Gastrocnemius medialis (tissue), 4 donors: ENCODE data around the gene KLHDC7B. TPM values are rescaled to one million over a fixed set of nuclear protein-coding genes. Genes with fewer than 3 reads are reported as not detected.

Experiments
- ATAC-seq, 2 donors: fragments of 150-250 bp; one replicate each; pipeline ENCODE4 v1.9.1; 2016
- DNase-seq, 2 donors: peaks; one replicate each; pipeline ENCODE4 v3.0.0-alpha.2; 2019
- H3K27ac ChIP-seq, 4 donors: fragments of 200-600 bp; sonication (generic); 1 replicate in 1 of 4; 2 replicates in 3 of 4; pipeline ENCODE4 v1.5.1; 2016 to 2018; ENCODE audit warnings: mild to moderate bottlenecking in 2 of 4, moderate library complexity in 1 of 4
- H3K27me3 ChIP-seq, 3 donors: fragments of 200-600 bp; sonication (generic) in 2 of 3; 1 replicate in 1 of 3; 2 replicates in 2 of 3; pipeline versions ENCODE4 v1.5.1 to v1.6.0; 2016 to 2019; ENCODE audit warnings: mild to moderate bottlenecking in 1 of 3, moderate library complexity in 1 of 3
- H3K36me3 ChIP-seq, 2 donors: fragments of 200-600 bp; sonication (generic) in 1 of 2; one replicate each; pipeline ENCODE4 v1.5.1; 2017 to 2018
- H3K4me1 ChIP-seq, 2 donors: fragments of 200-600 bp; sonication (generic) in 1 of 2; one replicate each; pipeline ENCODE4 v1.5.1; 2016 to 2017; ENCODE audit warnings: mild to moderate bottlenecking in 2 of 2
- H3K4me3 ChIP-seq, 4 donors: fragments of 200-600 bp; sonication (generic) in 3 of 4; 1 replicate in 1 of 4; 2 replicates in 3 of 4; pipeline ENCODE4 v1.5.1; 2016 to 2019; ENCODE audit warnings: mild to moderate bottlenecking in 2 of 4
- H3K9me3 ChIP-seq, 3 donors: fragments of 200-600 bp; sonication (generic) in 2 of 3; 1 replicate in 1 of 3; 2 replicates in 2 of 3; pipeline ENCODE4 v1.5.1; 2016 to 2019
- POLR2A ChIP-seq, 2 donors: fragments of 450-650 bp; IDR thresholded peaks; one replicate each; pipeline ENCODE4 v1.6.1; 2017; ENCODE audit warnings: antibody characterized with exemption in 2 of 2, mild to moderate bottlenecking in 2 of 2, moderate library complexity in 2 of 2
- in situ Hi-C, 4 donors: fragments of 200-750 bp; cut with MboI; loops; one replicate each; pipeline versions ENCODE4 v1.15.0 to v1.8.0; 2017; ENCODE audit warnings: low sequenced_read_pairs in 4 of 4
- intact Hi-C: fragments of 100-400 bp; cut with DNase I; formaldehyde crosslinking; loops from one replicate; pipeline ENCODE4 v1.15.1; 2023; ENCODE audit warnings: low total_unique reads
- total RNA-seq, 4 donors: library from RNA; depleted of rRNA; stranded (reverse); fragments of >200 nt; gene quantifications; one replicate each; pipeline versions ENCODE4 v1.1.0 to v1.2.3, GENCODE V29; 2016
- TF ChIP-seq, protein P1 (sequence below), 5 experiments: fragments of 450-650 bp in 3 of 5; fragments of 200-600 bp in 2 of 5; sonication (generic) in 2 of 5; IDR thresholded peaks in 4 of 5; conservative IDR thresholded peaks in 1 of 5; 1 replicate in 4 of 5; 2 replicates in 1 of 5; pipeline ENCODE4 v1.5.1; 2016 to 2019; ENCODE audit warnings: antibody characterized with exemption in 5 of 5, mild to moderate bottlenecking in 3 of 5, moderate library complexity in 3 of 5

Gene KLHDC7B
- total RNA-seq, 4 donors from 2014 or later, result not detected

DNA sequence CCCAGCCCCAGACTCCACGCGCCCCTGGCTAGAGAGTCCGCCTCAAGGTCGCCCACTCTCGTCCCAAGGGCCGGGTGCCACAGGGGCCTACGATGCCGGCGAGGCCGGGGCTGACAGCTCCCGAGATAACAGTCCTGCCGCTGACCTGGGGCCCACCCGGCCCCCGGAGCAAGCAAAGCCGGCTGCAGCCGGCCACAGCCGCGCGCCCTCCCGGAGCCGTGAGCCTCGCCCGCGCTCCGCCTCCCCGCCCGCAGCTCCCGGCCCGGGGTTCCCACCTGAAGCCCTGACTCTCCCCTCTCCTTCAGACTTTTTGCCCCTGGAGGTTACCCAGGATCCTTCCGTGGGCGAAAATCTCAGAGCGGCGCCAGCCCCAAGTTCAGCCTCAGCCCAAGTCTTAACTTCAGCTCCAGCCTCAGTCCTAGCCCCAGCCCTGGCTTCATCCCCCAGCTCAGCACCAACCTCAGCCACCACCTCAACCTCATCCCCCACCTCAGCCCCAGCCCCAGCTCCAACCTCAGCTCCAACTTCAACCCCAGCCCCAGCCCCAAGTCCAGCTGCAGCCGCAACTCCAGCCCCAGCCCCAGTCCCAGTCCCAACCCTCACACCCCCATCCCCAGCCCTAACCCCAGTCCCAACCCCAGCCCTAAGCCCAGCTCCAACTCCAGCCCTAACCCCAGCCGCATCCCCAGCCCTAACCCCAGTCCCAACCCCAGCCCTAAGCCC, 1.7 kb downstream of the KLHDC7B start:
- in situ Hi-C loops (no loop called here), intact Hi-C loops (no loop called here)
- Histone ChIP-seq H3K4me1 (peaks cover 9 to 13% of the 10 kb centered on the region in 2 donors), H3K9me3 (no peaks in the 10 kb centered on the region), H3K27me3 (peaks cover 33 to 54% (median 53%) of the 10 kb centered on the region in 3 donors), H3K36me3 (no peaks in the 10 kb centered on the region), H3K27ac (no peak overlapping the region), H3K4me3 (no peak overlapping the region)
- DNase-seq (no peak), ATAC-seq (no peak)
- TF ChIP-seq, protein P1, sequence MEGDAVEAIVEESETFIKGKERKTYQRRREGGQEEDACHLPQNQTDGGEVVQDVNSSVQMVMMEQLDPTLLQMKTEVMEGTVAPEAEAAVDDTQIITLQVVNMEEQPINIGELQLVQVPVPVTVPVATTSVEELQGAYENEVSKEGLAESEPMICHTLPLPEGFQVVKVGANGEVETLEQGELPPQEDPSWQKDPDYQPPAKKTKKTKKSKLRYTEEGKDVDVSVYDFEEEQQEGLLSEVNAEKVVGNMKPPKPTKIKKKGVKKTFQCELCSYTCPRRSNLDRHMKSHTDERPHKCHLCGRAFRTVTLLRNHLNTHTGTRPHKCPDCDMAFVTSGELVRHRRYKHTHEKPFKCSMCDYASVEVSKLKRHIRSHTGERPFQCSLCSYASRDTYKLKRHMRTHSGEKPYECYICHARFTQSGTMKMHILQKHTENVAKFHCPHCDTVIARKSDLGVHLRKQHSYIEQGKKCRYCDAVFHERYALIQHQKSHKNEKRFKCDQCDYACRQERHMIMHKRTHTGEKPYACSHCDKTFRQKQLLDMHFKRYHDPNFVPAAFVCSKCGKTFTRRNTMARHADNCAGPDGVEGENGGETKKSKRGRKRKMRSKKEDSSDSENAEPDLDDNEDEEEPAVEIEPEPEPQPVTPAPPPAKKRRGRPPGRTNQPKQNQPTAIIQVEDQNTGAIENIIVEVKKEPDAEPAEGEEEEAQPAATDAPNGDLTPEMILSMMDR (IDR thresholded peaks at IDR 0.05 in 4 of 5, conservative IDR thresholded peaks at IDR 0.05 in 1 of 5), result no peak
- no peak for TF ChIP-seq POLR2A (IDR thresholded peaks at IDR 0.05)

DNA sequence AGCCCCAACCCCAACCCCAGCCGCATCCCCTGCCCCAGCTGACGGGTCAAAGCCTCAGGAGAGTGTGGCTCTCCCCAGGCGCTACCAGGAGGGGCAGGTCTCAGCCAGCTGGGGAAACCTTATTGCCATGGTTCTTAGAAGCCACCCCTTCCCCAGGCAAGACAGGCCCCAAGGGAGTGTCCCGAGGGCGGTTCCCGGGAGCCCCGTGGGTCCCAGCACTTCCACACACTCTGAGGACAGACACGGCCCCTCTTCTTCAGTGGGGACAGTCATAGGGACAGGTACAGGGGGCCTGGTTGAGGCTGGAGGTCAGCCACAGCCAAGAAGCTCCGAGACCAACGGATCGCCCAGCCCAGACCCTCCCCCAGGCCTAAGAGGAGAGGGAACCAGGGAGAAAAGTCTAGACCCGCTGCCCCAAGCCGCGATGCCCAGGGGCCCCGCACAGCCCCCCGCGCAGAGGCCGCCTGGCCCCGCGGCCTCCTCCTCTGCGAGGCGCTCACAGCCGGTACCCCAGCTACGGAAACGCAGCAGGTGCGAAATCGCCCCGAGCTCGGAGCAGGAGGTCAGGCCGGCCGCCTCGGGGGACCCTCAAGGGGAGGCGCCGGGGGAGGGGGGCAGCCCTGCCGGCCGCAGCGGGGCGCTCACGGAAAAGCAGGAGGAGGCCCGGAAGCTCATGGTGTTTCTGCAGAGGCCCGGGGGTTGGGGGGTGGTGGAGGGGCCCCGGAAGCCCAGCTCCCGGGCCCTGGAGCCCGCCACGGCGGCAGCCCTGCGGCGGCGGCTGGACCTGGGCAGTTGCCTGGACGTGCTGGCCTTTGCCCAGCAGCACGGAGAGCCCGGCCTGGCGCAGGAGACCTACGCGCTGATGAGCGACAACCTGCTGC, 2.6 kb downstream of the KLHDC7B start:
- no peaks in the 10 kb centered on the region for H3K9me3 ChIP-seq
- in situ Hi-C loops, result no loop called here
- TF ChIP-seq POLR2A (IDR thresholded peaks at IDR 0.05), result no peak
- TF ChIP-seq, protein P1 (IDR thresholded peaks at IDR 0.05 in 4 of 5, conservative IDR thresholded peaks at IDR 0.05 in 1 of 5), result no peak
- DNase-seq (no peak), ATAC-seq (no peak)
- H3K4me3 ChIP-seq, result peak overlapping the region; percentile 13 to 43 (median 23)
- no peak overlapping the region for H3K27ac ChIP-seq
- peaks cover 9 to 13% of the 10 kb centered on the region in 2 donors for H3K4me1 ChIP-seq
- peaks cover 33 to 54% (median 53%) of the 10 kb centered on the region in 3 donors for H3K27me3 ChIP-seq
- H3K36me3 ChIP-seq, result no peaks in the 10 kb centered on the region
- intact Hi-C loops, result no loop called here

DNA sequence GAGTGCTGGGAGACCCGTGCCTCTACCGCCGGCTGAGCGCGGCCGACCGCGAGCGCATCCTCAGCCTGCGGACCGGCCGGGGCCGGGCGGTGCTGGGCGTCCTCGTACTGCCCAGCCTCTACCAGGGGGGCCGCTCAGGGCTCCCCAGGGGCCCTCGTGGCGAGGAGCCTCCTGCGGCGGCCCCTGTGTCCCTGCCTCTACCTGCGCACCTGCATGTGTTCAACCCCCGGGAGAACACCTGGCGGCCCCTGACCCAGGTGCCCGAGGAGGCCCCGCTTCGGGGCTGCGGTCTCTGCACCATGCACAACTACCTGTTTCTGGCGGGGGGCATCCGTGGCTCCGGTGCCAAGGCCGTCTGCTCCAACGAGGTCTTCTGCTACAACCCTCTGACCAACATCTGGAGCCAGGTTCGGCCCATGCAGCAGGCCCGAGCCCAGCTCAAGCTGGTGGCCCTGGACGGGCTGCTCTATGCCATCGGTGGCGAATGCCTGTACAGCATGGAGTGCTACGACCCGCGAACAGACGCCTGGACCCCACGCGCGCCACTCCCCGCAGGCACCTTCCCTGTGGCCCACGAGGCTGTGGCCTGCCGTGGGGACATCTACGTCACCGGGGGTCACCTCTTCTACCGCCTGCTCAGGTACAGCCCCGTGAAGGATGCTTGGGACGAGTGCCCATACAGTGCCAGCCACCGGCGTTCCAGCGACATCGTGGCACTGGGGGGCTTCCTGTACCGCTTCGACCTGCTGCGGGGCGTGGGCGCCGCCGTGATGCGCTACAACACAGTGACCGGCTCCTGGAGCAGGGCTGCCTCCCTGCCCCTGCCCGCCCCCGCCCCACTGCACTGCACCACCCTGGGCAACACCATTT, 3.5 kb downstream of the KLHDC7B start:
- H3K36me3 ChIP-seq, result no peaks in the 10 kb centered on the region
- no peak overlapping the region for H3K27ac ChIP-seq
- intact Hi-C loops, result no loop called here
- H3K9me3 ChIP-seq, result no peaks in the 10 kb centered on the region
- peak overlapping the region; percentile 13 to 43 (median 23) for H3K4me3 ChIP-seq
- peaks cover 9% of the 10 kb centered on the region in 2 donors for H3K4me1 ChIP-seq
- in situ Hi-C loops, result no loop called here
- ATAC-seq (no peak), DNase-seq (no peak)
- H3K27me3 ChIP-seq, result peaks cover 33 to 49% (median 47%) of the 10 kb centered on the region in 3 donors
- TF ChIP-seq, protein P1 (IDR thresholded peaks at IDR 0.05 in 4 of 5, conservative IDR thresholded peaks at IDR 0.05 in 1 of 5), result no peak
- TF ChIP-seq POLR2A (IDR thresholded peaks at IDR 0.05), result no peak

DNA sequence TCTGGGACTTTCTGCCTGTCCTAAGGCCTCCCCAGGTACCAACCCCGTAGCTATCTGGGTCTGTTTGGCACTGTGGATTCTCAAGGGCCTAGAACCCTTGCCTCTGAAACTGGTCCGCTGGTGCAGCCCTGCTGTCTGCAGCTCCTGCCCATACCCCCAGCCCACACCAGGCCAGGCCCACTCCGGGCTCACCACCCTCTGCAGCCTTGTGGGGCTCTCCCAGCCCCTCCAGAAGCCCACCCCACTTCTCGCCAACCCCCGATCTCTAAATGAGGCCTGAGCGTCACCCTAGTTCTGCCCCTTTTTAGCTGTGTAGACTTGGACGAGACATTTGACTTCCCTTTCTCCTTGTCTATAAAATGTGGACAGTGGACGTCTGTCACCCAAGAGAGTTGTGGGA, 4.7 kb downstream of the KLHDC7B start:
- Histone ChIP-seq H3K27me3 (peaks cover 33 to 38% (median 36%) of the 10 kb centered on the region in 3 donors), H3K36me3 (no peaks in the 10 kb centered on the region), H3K27ac (no peak overlapping the region), H3K4me3 (no peak overlapping the region), H3K4me1 (peaks cover 5 to 9% of the 10 kb centered on the region in 2 donors), H3K9me3 (no peaks in the 10 kb centered on the region)
- ATAC-seq (no peak), DNase-seq (no peak)
- in situ Hi-C loops, result no loop called here
- no peak for TF ChIP-seq POLR2A (IDR thresholded peaks at IDR 0.05)
- TF ChIP-seq, protein P1 (IDR thresholded peaks at IDR 0.05 in 4 of 5, conservative IDR thresholded peaks at IDR 0.05 in 1 of 5), result no peak
- intact Hi-C loops, result no loop called here
